GM19438 (cell line): ENCODE data around the gene IFI27L2.

Experiments
- ATAC-seq: cut with Tn5 transposase; IDR thresholded peaks from one replicate; pipeline ENCODE4 v1.9.1; 2021; ENCODE audit warnings: low read depth; ENCODE audit not compliant: unreplicated experiment

The IFI27L2 gene

DNA sequence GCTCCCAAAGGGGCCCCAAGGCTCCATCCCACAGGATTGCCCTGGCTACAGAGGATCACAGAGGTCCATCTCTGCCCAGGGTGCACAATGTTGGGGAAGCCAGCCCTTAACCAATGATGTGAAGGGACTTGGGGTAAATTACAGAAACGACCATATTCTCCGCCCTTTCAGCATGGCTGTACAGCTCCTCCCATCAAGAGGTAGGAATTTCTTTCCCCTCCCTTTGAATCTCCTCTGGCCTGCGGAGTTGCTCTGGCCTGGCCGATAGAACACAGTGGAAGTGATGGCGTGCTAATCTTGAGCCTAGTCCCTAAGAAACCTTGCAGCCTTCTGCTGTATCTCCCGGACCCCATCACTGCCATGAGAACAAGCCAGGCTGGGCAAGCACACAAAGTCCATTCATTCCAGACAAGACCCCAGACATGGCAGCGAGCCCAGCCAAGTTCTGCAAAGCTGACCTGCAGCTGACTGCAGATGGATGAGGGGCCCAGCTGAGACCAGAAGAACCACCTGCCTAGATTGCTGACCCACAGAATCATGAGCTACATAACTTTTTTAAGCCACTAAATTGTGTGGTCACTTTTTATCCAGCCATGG is 25.8 kb downstream of the IFI27L2 start:
- ATAC-seq = no peak

DNA sequence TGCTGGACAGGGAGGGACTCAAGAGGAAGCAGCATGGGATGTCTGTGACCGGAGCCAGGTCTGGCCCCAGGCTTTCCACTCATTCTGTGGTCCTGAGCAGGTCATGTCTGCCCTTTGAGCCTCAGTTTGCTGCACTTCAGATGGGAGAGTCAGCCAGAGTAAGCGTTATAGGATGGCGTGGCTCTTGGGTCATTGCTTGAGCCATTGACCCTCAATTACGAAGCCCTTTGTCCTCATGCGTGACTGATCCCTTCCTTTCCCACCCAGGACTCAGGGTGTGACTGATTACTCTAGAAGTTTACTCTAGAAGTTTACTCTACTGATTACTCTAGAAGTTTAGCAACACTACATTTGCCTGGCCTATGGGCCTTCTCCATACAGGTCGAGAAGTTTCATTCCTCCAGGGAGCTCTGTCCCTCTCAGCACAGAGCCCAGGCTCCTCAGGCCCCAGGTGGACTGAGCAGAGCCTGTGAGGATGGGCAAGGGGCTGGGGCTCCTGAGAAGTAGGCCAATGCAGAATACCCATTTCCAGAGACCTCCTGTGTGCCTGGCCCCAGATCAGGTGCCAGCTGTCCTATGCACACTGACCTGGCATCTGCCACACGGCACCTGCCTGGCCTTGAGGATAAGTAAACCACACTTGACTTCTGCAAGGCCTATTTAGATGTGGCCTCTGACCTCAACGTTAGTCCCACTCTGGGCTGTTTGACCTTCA is 26.5 kb downstream of the IFI27L2 start:
- no peak for ATAC-seq

DNA sequence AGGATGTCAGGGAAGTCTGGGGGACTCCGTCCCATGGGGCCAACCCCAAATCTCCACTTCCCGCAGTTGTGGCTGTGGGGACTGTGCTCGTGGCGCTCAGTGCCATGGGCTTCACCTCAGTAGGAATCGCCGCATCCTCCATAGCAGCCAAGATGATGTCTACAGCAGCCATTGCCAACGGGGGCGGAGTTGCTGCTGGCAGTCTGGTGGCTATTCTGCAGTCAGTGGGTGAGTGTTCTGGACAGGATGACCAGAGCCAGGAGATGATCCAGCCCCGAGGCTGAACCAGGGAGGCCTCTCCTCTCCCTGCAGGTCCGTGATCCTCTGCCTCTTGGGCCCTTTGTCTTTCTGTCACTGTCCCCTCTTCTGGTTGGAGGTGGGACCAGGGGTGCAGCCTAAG is 27.7 kb downstream of the IFI27L2 start:
- ATAC-seq = no peak

GRCh38 chr14:94100847-94101246 is 28.6 kb downstream of the IFI27L2 start:
- no peak for ATAC-seq

GRCh38 chr14:94099006-94099405 is 30.4 kb downstream of the IFI27L2 start:
- ATAC-seq = no peak

DNA sequence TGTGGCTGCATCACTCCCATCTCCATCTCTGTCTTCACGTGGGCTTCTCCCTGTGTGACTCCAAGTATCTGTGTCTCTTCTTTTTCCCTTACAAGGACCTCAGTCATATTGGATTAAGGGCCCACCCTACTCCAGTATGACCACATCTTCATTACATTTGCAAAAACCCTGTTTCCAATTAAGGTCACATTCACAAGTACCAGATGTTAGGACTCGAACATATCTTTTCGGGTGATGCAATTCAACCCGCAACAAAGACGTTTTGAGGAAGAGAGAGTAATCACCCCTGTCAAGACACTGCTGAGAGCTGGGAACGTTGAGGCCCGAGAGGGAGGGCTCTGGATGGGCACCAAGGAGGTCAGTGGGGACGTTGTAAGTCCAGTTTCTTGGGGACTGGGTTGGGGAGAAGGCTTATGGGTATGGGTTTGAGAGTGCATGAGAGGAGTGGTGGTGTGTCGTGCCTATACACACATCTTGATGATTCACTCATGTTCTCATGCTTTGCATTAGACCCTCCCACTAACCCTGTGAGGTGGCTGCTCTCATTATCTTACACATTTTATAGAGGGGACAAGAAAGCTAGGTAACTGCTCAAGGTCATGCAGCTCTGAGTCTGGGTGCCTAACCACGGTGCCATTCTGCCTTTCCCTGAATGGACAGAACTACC is 30.9 kb downstream of the IFI27L2 start:
- ATAC-seq = no peak

GRCh38 chr14:94097091-94097490 is 32.3 kb downstream of the IFI27L2 start:
- ATAC-seq = no peak

DNA sequence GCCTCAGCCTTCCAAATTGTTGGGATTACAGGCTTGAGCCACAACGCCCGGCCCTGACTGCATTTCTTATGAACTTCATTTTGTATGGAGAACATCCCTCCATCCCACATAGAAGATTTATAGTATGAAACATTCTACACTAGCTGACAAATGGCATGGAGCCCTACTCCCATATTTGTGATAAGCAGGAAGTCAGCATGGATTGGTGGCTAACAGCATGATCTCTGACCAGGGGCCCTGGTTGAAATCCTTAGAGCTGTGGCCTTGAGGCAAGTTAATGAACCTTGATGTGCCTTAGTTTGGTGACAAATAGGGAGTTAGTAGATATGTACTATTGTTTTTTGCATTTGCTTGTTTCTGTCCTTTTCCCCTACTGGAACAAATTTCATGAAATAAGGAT is 36.0 kb downstream of the IFI27L2 start:
- no peak for ATAC-seq

DNA sequence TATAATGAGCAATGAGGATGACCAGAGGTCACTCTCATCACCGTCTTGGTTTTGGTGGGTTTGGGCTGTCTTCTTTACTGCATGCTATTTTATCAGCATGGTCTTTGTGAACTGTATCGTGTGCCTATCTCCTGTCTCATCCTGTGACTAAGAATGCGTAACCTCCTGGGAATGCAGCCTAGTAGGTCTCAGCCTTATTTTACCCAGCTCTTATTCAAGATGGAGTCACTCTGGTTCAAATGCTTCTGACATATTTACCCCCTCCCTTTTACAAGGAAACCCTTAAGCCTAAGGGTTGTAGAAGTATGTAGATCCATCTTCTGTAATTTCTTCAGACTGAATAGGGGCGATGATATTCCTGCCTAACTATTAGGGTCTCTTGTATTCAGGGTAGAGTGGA is 39.9 kb downstream of the IFI27L2 start:
- ATAC-seq = no peak

GRCh38 chr14:94088516-94088915 is 40.9 kb downstream of the IFI27L2 start:
- no peak for ATAC-seq

DNA sequence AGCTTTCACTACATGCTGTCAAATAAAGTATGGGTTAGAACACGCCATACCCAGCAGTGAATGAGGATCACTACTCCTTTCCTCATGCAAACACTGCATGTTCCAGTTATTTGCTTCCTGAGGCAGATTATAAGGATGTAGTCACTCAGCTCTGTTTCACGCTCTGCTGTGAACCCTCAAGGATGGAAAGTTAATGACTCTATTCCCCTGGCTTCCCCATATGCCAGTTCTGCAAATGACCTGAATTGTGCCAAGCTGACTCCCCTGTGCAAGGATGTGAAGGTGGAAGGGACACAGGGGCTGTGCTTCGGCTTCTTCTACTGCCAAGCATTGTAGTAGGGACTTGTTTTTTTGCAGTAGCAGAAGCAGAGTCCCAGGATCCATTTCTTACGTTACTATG is 41.5 kb downstream of the IFI27L2 start:
- ATAC-seq = no peak

DNA sequence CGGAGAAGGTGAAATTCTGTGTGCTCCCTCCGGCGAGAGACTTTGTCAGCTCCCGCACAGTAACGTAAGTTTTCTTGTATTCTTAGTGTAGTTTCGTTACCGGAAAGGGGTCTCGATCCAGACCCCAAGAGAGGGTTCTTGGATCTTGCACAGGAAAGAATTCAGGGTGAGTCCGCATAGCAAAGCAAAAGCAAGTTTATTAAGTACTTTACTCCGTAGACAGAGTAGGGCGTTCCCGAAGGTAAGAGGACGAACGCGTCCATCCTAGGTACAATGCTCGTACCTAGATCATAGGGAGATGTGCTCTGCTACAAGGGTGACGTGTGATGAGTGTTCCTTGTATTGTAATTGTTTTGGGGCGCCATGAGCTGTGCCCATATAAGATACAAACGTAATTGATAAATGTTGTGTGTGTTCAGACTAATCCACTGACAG is 48.0 kb downstream of the IFI27L2 start:
- peak; percentile 30 for ATAC-seq

DNA sequence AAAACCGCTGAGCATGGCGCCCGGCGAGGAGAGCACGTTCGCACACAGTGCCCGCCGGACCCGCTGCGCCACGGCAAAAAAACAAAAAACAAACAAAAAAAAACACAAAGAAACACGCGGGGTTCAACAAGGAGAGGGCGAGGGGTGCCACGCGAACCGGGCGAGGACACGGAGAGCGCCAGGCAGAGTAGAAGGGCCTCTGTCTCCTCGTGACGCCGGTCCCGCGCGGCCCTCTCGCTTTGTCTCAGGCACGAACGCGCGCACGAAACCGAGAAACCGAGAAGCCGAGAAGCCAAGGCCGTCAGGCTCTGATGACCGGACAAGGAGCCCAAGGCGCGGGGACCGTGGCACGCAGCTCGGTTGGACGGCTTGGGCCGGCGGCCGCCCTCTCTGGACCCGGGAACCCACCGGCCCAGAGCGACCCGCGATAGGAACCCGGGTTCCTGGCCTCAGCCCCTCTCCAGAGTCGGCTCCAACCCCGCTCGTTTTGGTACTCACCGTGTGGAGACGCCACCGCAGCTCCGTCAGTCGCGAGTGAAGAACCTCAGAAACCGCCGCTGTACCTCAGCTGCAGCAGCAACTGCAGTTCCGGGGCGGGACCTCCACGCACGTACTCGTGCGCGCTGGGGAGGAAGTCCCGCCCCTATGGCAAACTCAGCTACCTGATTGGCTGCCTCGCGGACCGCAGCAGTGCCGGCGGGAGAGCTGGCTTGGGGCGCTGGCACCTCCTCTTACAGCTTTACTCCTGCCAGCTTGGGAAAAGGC is 48.6 kb downstream of the IFI27L2 start, which contains the start of the genes DDX24 and IFI27L1:
DDX24 (minus strand) TSS at position 582 of the 765 bp plus-strand sequence. CDS start 1,460 bp downstream, outside the sequence.
IFI27L1 (plus strand) TSS at position 690 of the 765 bp plus-strand sequence. CDS start 15,628 bp downstream, outside the sequence.
- peak; percentile 91 for ATAC-seq

GRCh38 chr14:94079891-94080620 is 49.3 kb downstream of the IFI27L2 start:
- ATAC-seq = no peak

DNA sequence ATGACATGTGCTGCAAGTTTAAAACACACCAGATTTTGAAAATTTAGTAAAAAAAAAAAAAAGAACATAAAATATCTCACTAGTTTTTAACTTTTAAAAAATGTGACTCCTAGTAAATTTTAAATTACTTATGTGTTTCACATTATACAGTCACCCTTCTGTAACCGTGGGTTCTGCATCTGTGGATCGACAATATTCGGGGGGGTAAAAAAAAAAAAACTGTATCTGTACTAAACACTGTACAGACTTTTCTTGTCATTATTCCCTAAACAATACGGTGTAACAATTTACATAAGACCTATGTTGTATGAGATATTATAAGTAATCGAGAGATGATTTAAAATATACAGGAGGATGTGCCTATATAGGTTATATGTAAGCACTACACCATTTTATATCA is 51.6 kb downstream of the IFI27L2 start:
- ATAC-seq = no peak
